ENCODE results near the gene PDE1C.
"Not testable (repeated sequence)": the region's sequence is repeated elsewhere in the genome, so short reads cannot be mapped to it uniquely, and the experiment has no call there.

PDE1C gene

GRCh38 chr7:32093415-32094408 lies 23.5 kb upstream of the PDE1C start:
- no peaks in the 10 kb centered on the region for H3K9me3 ChIP-seq (ENCODE audit: control insufficient read depth, insufficient read depth, low read length)
- no peaks in the 10 kb centered on the region for H3K4me1 ChIP-seq (ENCODE audit: control insufficient read depth, insufficient read depth, low read length)
- H3K4me3 ChIP-seq (ENCODE audit: low read depth, low read length) = no peak overlapping the region
- no peak overlapping the region for H3K9ac ChIP-seq (ENCODE audit: low read depth, low read length)
- H3K36me3 ChIP-seq (ENCODE audit: control insufficient read depth, insufficient read depth, low read length) = no peaks in the 10 kb centered on the region
- no peaks in the 10 kb centered on the region for H3K27me3 ChIP-seq (ENCODE audit: control insufficient read depth, insufficient read depth, low read length)

- H3K9ac ChIP-seq (ENCODE audit: low read depth, low read length) = no peak overlapping the region
- no peaks in the 10 kb centered on the region for H3K4me1 ChIP-seq (ENCODE audit: control insufficient read depth, insufficient read depth, low read length)
- H3K9me3 ChIP-seq (ENCODE audit: control insufficient read depth, insufficient read depth, low read length) = no peaks in the 10 kb centered on the region
- H3K36me3 ChIP-seq (ENCODE audit: control insufficient read depth, insufficient read depth, low read length) = no peaks in the 10 kb centered on the region
- no peaks in the 10 kb centered on the region for H3K27me3 ChIP-seq (ENCODE audit: control insufficient read depth, insufficient read depth, low read length)
- no peak overlapping the region for H3K4me3 ChIP-seq (ENCODE audit: low read depth, low read length)
Measured at GRCh38 chr7:32092346-32092745, 22.1 kb upstream of the PDE1C start.

DNA sequence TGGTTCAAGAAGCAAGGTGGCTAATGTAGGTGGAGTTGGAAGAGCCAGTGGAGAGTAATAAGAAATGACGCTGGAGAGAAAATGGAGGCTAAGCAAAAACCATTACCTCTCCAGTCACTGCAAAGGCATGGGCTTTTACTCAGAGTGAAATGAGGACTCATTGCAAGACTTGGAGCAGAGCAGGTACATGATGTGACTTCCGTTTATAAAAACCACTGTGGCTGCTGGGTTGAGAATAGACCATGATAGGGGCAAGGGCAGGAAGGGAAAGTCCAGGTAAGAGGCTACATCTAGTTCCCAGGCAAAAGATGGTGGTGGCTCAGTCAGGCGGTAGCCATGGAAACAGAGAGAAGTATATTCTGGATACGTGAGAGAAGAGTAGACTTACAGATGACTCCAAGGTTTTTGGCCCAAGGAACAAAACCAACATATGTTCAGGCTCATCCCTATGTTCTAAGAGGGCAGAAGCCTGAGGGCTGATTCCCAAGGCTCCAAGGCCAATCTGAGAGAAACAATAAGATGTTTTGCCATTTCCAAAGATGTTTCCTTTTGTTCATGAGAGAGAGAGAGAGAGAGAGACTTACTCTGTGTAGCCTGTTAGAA lies 21.5 kb upstream of the PDE1C start:
- H3K27me3 ChIP-seq (ENCODE audit: control insufficient read depth, insufficient read depth, low read length) = no peaks in the 10 kb centered on the region
- H3K4me1 ChIP-seq (ENCODE audit: control insufficient read depth, insufficient read depth, low read length) = no peaks in the 10 kb centered on the region
- H3K36me3 ChIP-seq (ENCODE audit: control insufficient read depth, insufficient read depth, low read length) = no peaks in the 10 kb centered on the region
- no peaks in the 10 kb centered on the region for H3K9me3 ChIP-seq (ENCODE audit: control insufficient read depth, insufficient read depth, low read length)
- H3K9ac ChIP-seq (ENCODE audit: low read depth, low read length) = no peak overlapping the region
- H3K4me3 ChIP-seq (ENCODE audit: low read depth, low read length) = no peak overlapping the region

- no peaks in the 10 kb centered on the region for H3K27me3 ChIP-seq (ENCODE audit: control insufficient read depth, insufficient read depth, low read length)
- H3K4me1 ChIP-seq (ENCODE audit: control insufficient read depth, insufficient read depth, low read length) = no peaks in the 10 kb centered on the region
- no peak overlapping the region for H3K4me3 ChIP-seq (ENCODE audit: low read depth, low read length)
- no peaks in the 10 kb centered on the region for H3K36me3 ChIP-seq (ENCODE audit: control insufficient read depth, insufficient read depth, low read length)
- H3K9me3 ChIP-seq (ENCODE audit: control insufficient read depth, insufficient read depth, low read length) = no peaks in the 10 kb centered on the region
- H3K9ac ChIP-seq (ENCODE audit: low read depth, low read length) = no peak overlapping the region
Measured at GRCh38 chr7:32089678-32090077, 19.5 kb upstream of the PDE1C start.

DNA sequence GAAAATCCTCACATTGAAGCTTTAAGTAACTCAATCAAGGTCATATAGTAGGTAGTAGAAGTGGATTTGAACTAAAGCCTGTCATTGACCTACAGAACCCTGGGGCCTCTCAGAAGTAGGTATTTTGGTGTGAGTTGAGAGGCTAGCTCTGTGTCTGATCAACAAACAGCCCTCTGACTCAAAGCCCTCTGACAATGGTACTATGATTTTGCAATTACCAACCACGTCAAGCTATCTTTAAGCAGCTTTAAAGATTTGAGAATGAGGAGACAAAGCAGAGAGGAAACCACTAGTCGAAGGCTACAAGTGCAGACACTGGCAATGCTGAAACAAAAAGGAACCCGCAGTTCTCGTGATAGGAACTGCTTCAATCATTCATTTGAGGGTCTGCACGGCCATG lies 19.0 kb upstream of the PDE1C start:
- no peak overlapping the region for H3K4me3 ChIP-seq (ENCODE audit: low read depth, low read length)
- H3K9me3 ChIP-seq (ENCODE audit: control insufficient read depth, insufficient read depth, low read length) = no peaks in the 10 kb centered on the region
- no peak overlapping the region for H3K9ac ChIP-seq (ENCODE audit: low read depth, low read length)
- no peaks in the 10 kb centered on the region for H3K36me3 ChIP-seq (ENCODE audit: control insufficient read depth, insufficient read depth, low read length)
- no peaks in the 10 kb centered on the region for H3K27me3 ChIP-seq (ENCODE audit: control insufficient read depth, insufficient read depth, low read length)
- no peaks in the 10 kb centered on the region for H3K4me1 ChIP-seq (ENCODE audit: control insufficient read depth, insufficient read depth, low read length)

- Histone ChIP-seq H3K4me1 (ENCODE audit: control insufficient read depth, insufficient read depth, low read length) (no peaks in the 10 kb centered on the region), H3K9ac (ENCODE audit: low read depth, low read length) (no peak overlapping the region), H3K27me3 (ENCODE audit: control insufficient read depth, insufficient read depth, low read length) (no peaks in the 10 kb centered on the region), H3K36me3 (ENCODE audit: control insufficient read depth, insufficient read depth, low read length) (no peaks in the 10 kb centered on the region), H3K9me3 (ENCODE audit: control insufficient read depth, insufficient read depth, low read length) (no peaks in the 10 kb centered on the region), H3K4me3 (ENCODE audit: low read depth, low read length) (no peak overlapping the region)
Measured at GRCh38 chr7:32088451-32088881, 18.3 kb upstream of the PDE1C start.

DNA sequence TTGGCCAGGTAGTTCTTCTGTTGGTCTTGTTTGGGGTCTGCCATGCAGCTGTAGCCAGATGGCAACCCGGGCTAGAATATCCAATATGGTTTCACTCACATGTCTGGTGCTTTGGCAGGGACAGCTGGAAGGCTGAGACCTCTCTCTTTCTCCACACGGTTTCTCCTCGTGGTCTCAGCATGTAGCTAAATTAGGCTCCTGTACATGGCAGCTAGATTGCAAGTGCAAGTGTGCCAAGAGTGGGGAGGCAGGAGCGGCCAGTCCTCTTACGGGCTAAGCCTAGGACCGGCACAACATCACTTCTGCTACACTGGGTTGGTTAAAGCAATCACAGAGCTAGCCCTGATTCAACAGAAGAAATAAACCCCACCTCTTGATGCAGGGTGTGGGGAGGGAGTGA lies 9.3 kb upstream of the PDE1C start:
- H3K36me3 ChIP-seq (ENCODE audit: control insufficient read depth, insufficient read depth, low read length) = no peaks in the 10 kb centered on the region
- no peaks in the 10 kb centered on the region for H3K4me1 ChIP-seq (ENCODE audit: control insufficient read depth, insufficient read depth, low read length)
- H3K9ac ChIP-seq (ENCODE audit: low read depth, low read length) = no peak overlapping the region
- H3K27me3 ChIP-seq (ENCODE audit: control insufficient read depth, insufficient read depth, low read length) = peaks cover 3% of the 10 kb centered on the region
- H3K4me3 ChIP-seq (ENCODE audit: low read depth, low read length) = no peak overlapping the region
- H3K9me3 ChIP-seq (ENCODE audit: control insufficient read depth, insufficient read depth, low read length) = peaks cover 3% of the 10 kb centered on the region

DNA sequence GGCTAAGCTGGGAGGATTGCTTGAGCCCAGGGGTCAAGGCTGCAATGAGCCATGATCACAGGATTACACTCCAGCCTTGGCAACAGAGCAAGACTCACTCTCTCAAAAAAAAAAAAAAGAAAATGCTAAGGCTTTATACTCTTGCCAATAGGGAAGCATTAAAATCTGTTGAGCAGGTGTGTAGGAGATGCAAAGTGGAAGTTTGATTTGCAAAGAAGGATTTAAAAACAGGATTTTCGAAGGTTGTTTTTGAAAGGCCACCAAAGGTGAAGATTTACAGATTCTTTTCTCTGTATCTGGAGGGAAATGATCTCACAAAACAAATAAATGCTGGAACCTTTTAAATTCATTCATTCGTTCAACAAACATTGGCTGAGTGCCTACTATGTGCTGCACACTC lies 8.6 kb upstream of the PDE1C start:
- no peak overlapping the region for H3K4me3 ChIP-seq (ENCODE audit: low read depth, low read length)
- peaks cover 3% of the 10 kb centered on the region for H3K9me3 ChIP-seq (ENCODE audit: control insufficient read depth, insufficient read depth, low read length)
- H3K9ac ChIP-seq (ENCODE audit: low read depth, low read length) = no peak overlapping the region

GRCh38 chr7:32077806-32078205 lies 7.6 kb upstream of the PDE1C start:
- Histone ChIP-seq H3K9me3 (ENCODE audit: control insufficient read depth, insufficient read depth, low read length) (peaks cover 3% of the 10 kb centered on the region), H3K9ac (ENCODE audit: low read depth, low read length) (no peak overlapping the region), H3K4me3 (ENCODE audit: low read depth, low read length) (no peak overlapping the region), H3K27me3 (ENCODE audit: control insufficient read depth, insufficient read depth, low read length) (peaks cover 17% of the 10 kb centered on the region), H3K36me3 (ENCODE audit: control insufficient read depth, insufficient read depth, low read length) (no peaks in the 10 kb centered on the region), H3K4me1 (ENCODE audit: control insufficient read depth, insufficient read depth, low read length) (no peaks in the 10 kb centered on the region)

More for the DNA sequence above, 8.6 kb upstream of the PDE1C start:
- no peaks in the 10 kb centered on the region for H3K36me3 ChIP-seq (ENCODE audit: control insufficient read depth, insufficient read depth, low read length)
- H3K27me3 ChIP-seq (ENCODE audit: control insufficient read depth, insufficient read depth, low read length) = peaks cover 9% of the 10 kb centered on the region
- H3K4me1 ChIP-seq (ENCODE audit: control insufficient read depth, insufficient read depth, low read length) = no peaks in the 10 kb centered on the region

DNA sequence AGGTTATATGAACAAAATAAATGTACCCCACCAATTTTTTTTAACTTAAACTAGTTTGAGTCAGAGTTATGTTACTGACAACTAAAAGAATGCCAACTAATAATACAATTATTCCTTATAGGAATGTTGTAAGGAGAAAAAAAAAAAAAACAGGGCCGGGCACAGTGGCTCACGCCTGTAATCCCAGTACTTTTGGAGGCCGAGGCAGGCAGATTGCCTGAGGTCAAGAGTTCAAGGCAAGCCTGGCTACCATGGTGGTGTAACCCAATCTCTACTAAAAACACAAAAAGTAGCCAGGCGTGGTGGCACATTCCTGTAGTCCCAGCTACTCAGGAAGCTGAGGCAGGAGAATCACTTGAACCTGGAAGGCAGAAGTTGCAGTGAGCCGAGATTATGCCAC lies 6.6 kb upstream of the PDE1C start:
- H3K4me1 ChIP-seq (ENCODE audit: control insufficient read depth, insufficient read depth, low read length); H3K4me3 ChIP-seq (ENCODE audit: low read depth, low read length); H3K9me3 ChIP-seq (ENCODE audit: control insufficient read depth, insufficient read depth, low read length); H3K9ac ChIP-seq (ENCODE audit: low read depth, low read length); H3K36me3 ChIP-seq (ENCODE audit: control insufficient read depth, insufficient read depth, low read length): not testable (repeated sequence)
- H3K27me3 ChIP-seq (ENCODE audit: control insufficient read depth, insufficient read depth, low read length) = peaks cover 27% of the 10 kb centered on the region

GRCh38 chr7:32075612-32076011 lies 5.4 kb upstream of the PDE1C start:
- Histone ChIP-seq H3K36me3 (ENCODE audit: control insufficient read depth, insufficient read depth, low read length) (no peaks in the 10 kb centered on the region), H3K27me3 (ENCODE audit: control insufficient read depth, insufficient read depth, low read length) (peaks cover 37% of the 10 kb centered on the region), H3K9me3 (ENCODE audit: control insufficient read depth, insufficient read depth, low read length) (no peaks in the 10 kb centered on the region), H3K4me1 (ENCODE audit: control insufficient read depth, insufficient read depth, low read length) (no peaks in the 10 kb centered on the region), H3K9ac (ENCODE audit: low read depth, low read length) (no peak overlapping the region), H3K4me3 (ENCODE audit: low read depth, low read length) (no peak overlapping the region)

All from iPS-15b (cell line).